Endodermal cell (in vitro differentiated cells): ENCODE data around the gene HDDC3. TPM values are rescaled to one million over a fixed set of nuclear protein-coding genes. Genes with fewer than 3 reads are reported as not detected.

Experiments
- DNase-seq: peaks from one replicate; pipeline ENCODE4 v3.0.0-alpha.2; 2017
- H3K27ac ChIP-seq: 2 replicates; pipeline ENCODE4 v1.5.1; 2013; ENCODE audit warnings: mild to moderate bottlenecking, low read depth, low read length, moderate library complexity
- H3K27me3 ChIP-seq: 2 replicates; pipeline ENCODE4 v1.6.1; 2013; ENCODE audit warnings: mild to moderate bottlenecking, low read length, moderate library complexity; ENCODE audit not compliant: insufficient read depth, control insufficient read depth, poor library complexity, severe bottlenecking
- H3K36me3 ChIP-seq: 2 replicates; pipeline ENCODE4 v1.7.0; 2013; ENCODE audit warnings: mild to moderate bottlenecking, low read length, moderate library complexity; ENCODE audit not compliant: control insufficient read depth, insufficient read depth
- H3K4me1 ChIP-seq: one replicate; pipeline ENCODE4 v1.7.0; 2013; ENCODE audit warnings: low read length; ENCODE audit not compliant: control insufficient read depth, insufficient read depth
- H3K4me3 ChIP-seq: 2 replicates; pipeline ENCODE4 v1.5.1; 2013; ENCODE audit warnings: mild to moderate bottlenecking, low read length, moderate library complexity
- H3K9ac ChIP-seq: 2 replicates; pipeline ENCODE4 v1.6.1; 2013; ENCODE audit warnings: mild to moderate bottlenecking, low read length, moderate library complexity; ENCODE audit not compliant: poor library complexity, severe bottlenecking; ENCODE audit errors: extremely low read depth
- H3K9me3 ChIP-seq: 2 replicates; pipeline ENCODE4 v1.6.1; 2013; ENCODE audit warnings: mild to moderate bottlenecking, low read length, moderate library complexity; ENCODE audit not compliant: control insufficient read depth
- H3K27ac Mint-ChIP-seq: 2 replicates; pipeline ENCODE4 v1.8.0; 2020; ENCODE audit warnings: mixed read lengths
- H3K27me3 Mint-ChIP-seq: 2 replicates; pipeline ENCODE4 v1.8.0; 2021; ENCODE audit warnings: mild to moderate bottlenecking, mixed read lengths; ENCODE audit not compliant: insufficient read depth
- H3K36me3 Mint-ChIP-seq: 2 replicates; pipeline ENCODE4 v1.8.0; 2020; ENCODE audit warnings: low read depth, mixed read lengths
- H3K4me1 Mint-ChIP-seq: 2 replicates; pipeline ENCODE4 v1.8.0; 2020; ENCODE audit warnings: mixed read lengths
- H3K4me3 Mint-ChIP-seq: 2 replicates; pipeline ENCODE4 v1.8.0; 2020; ENCODE audit warnings: mild to moderate bottlenecking, moderate library complexity, mixed read lengths
- H3K9me3 Mint-ChIP-seq: 2 replicates; pipeline ENCODE4 v1.8.0; 2020; ENCODE audit warnings: mild to moderate bottlenecking, mixed read lengths
- WGBS, 2 experiments: methylation state at CpG; one replicate each; pipeline versions ENCODE4 v1.1.5 to v1.1.7; 2013; ENCODE audit warnings: missing lambda C conversion rate in 2 of 2, mixed read lengths in 1 of 2; ENCODE audit not compliant: insufficient coverage in 1 of 2, insufficient read length in 1 of 2; 5-methylcytosine and 5-hydroxymethylcytosine counted together
- total RNA-seq, 2 donors: library from RNA; stranded (reverse); fragmentation: NEBNext Ultra II Directional in 1 of 2; extraction: Animal tissue kit (Norgen Biotek cat#: 25700) in 1 of 2; gene quantifications; 2 replicates in 1 of 2; 3 replicates in 1 of 2; pipeline ENCODE4 v1.2.1, GENCODE V29; 2021
- TF ChIP-seq, protein P1 (sequence below): fragments of 200-600 bp; sonication (generic); conservative IDR thresholded peaks from 2 replicates; pipeline ENCODE4 v1.5.0; 2021; ENCODE audit warnings: antibody characterized with exemption, mild to moderate bottlenecking

Gene HDDC3
- total RNA-seq, 2 donors from 2014 or later, result 15.3 to 21.5 TPM

- Mint-ChIP-seq H3K36me3 (peaks cover 44% of the 10 kb centered on the region), H3K4me1 (no peaks in the 10 kb centered on the region), H3K27me3 (no peaks in the 10 kb centered on the region), H3K9me3 (no peaks in the 10 kb centered on the region), H3K27ac (no peak overlapping the region), H3K4me3 (no peak overlapping the region)
- Histone ChIP-seq H3K27me3 (no peaks in the 10 kb centered on the region), H3K4me1 (no peaks in the 10 kb centered on the region), H3K36me3 (peaks cover 12% of the 10 kb centered on the region), H3K9me3 (no peaks in the 10 kb centered on the region), H3K9ac (no peak overlapping the region), H3K4me3 (no peak overlapping the region), H3K27ac (no peak overlapping the region)
- TF ChIP-seq, protein P1, sequence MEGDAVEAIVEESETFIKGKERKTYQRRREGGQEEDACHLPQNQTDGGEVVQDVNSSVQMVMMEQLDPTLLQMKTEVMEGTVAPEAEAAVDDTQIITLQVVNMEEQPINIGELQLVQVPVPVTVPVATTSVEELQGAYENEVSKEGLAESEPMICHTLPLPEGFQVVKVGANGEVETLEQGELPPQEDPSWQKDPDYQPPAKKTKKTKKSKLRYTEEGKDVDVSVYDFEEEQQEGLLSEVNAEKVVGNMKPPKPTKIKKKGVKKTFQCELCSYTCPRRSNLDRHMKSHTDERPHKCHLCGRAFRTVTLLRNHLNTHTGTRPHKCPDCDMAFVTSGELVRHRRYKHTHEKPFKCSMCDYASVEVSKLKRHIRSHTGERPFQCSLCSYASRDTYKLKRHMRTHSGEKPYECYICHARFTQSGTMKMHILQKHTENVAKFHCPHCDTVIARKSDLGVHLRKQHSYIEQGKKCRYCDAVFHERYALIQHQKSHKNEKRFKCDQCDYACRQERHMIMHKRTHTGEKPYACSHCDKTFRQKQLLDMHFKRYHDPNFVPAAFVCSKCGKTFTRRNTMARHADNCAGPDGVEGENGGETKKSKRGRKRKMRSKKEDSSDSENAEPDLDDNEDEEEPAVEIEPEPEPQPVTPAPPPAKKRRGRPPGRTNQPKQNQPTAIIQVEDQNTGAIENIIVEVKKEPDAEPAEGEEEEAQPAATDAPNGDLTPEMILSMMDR, result no peak
- WGBS, 2 experiments, result 85 to 100% methylated on average over 2 to 11 of the region's 11 CpGs
- DNase-seq, result no peak
Observed at GRCh38 chr15:90892023-90892422, 40.3 kb downstream of the HDDC3 start.

DNA sequence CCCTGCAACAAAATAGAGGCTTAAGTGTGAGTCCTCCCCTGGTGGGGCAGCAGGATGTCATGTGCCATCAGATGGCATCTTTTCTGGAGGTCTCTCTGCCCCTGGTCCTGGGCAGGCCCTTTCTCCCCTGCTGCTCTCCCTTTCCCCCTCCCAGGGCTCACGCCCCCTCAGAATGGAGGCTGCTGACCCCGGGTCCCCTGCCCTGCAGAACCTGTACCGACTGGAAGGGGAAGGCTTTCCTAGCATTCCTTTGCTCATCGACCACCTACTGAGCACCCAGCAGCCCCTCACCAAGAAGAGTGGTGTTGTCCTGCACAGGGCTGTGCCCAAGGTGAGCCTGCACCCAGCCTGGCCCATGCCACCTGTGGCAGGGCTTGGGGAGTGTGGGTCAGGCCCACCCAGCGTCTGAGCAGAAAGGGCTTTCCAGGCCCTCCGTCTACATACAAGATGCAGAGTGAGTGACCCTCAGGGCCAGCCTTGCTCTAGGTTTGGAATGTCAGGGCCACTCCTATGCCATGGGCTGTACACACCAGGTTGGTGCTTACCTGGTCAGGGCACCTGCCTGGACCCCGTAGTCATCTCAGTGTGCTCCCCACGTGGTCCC is 40.9 kb downstream of the HDDC3 start:
- no peak overlapping the region for H3K4me3 ChIP-seq
- Mint-ChIP-seq H3K9me3 (no peaks in the 10 kb centered on the region), H3K27me3 (no peaks in the 10 kb centered on the region), H3K27ac (no peak overlapping the region), H3K4me1 (no peaks in the 10 kb centered on the region), H3K4me3 (no peak overlapping the region), H3K36me3 (peaks cover 44% of the 10 kb centered on the region)
- DNase-seq, result no peak
- H3K4me1 ChIP-seq, result no peaks in the 10 kb centered on the region
- H3K27me3 ChIP-seq, result no peaks in the 10 kb centered on the region
- TF ChIP-seq, protein P1, result no peak
- 90 to 100% methylated on average over 4 to 8 of the region's 8 CpGs for WGBS, 2 experiments
- H3K27ac ChIP-seq, result no peak overlapping the region
- no peaks in the 10 kb centered on the region for H3K9me3 ChIP-seq
- no peak overlapping the region for H3K9ac ChIP-seq
- peaks cover 12% of the 10 kb centered on the region for H3K36me3 ChIP-seq

- Histone ChIP-seq H3K9me3 (no peaks in the 10 kb centered on the region), H3K4me3 (no peak overlapping the region), H3K4me1 (peaks cover under 1% of the 10 kb centered on the region), H3K27ac (no peak overlapping the region), H3K9ac (no peak overlapping the region), H3K27me3 (no peaks in the 10 kb centered on the region), H3K36me3 (peaks cover 10% of the 10 kb centered on the region)
- TF ChIP-seq, protein P1, result no peak
- no peak overlapping the region for H3K27ac Mint-ChIP-seq
- 85 to 93% methylated on average over 3 to 12 of the region's 12 CpGs for WGBS, 2 experiments
- H3K4me1 Mint-ChIP-seq, result peaks cover 1% of the 10 kb centered on the region
- H3K9me3 Mint-ChIP-seq, result no peaks in the 10 kb centered on the region
- no peak for DNase-seq
- H3K36me3 Mint-ChIP-seq, result peaks cover 42% of the 10 kb centered on the region
- no peak overlapping the region for H3K4me3 Mint-ChIP-seq
- no peaks in the 10 kb centered on the region for H3K27me3 Mint-ChIP-seq
Observed at GRCh38 chr15:90890839-90891238, 41.5 kb downstream of the HDDC3 start.
